ENCODE measurements around the gene PIK3C2B. TPM values are rescaled to one million over a fixed set of nuclear protein-coding genes. Genes with fewer than 3 reads are reported as not detected.

Gene PIK3C2B
- total RNA-seq, 1 experiment from 2014 or later, result 17.4 TPM

DNA sequence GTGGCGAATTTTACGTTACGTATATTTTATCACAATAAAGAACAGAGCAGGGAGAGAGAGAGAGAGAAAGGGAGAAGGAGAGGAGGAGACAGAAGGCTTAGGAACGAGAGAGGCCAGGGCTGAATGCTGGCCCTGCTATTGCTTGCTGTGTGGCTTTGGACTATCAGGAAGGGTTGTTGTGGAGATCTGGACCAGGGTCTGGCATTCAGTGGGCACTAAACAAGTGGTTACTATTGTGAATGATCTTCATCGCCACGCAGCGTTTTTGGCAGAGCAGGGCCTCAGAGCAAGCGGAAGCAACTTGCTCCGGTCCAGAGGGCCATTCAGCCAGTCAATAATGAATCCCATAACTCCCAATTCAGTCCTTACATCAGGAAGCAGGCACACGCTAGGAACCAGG is 26.4 kb downstream of the PIK3C2B start:
- H3K9ac ChIP-seq (ENCODE audit: low read length), result no peak overlapping the region
- no TSS peak for BruUV-seq (replicated peaks)
- H3K36me3 ChIP-seq (ENCODE audit: control insufficient read depth in 1 of 2, insufficient read depth in 2 of 2, low read length in 2 of 2), result 0 out of 4 replicates have a peak, but pooled peaks cover 0 to 2% of the 10 kb centered on the region in 2 experiments
- H2AFZ ChIP-seq (ENCODE audit: low read depth, low read length, poor library complexity, severe bottlenecking), result no peak overlapping the region
- H3K4me2 ChIP-seq (ENCODE audit: low read length), result no peak overlapping the region
- TF ChIP-seq YY1 (IDR thresholded peaks at IDR 0.05; ENCODE audit: extremely low read depth, insufficient replicate concordance, low read depth, low read length), result no peak
- TF ChIP-seq JUND (IDR thresholded peaks at IDR 0.05), result no peak
- TF ChIP-seq EZH2 (IDR thresholded peaks at IDR 0.05), result no peak
- no peak for TF ChIP-seq ZBTB33 (IDR thresholded peaks at IDR 0.05; ENCODE audit: extremely low read depth, insufficient replicate concordance, low read length)
- no peak for TF ChIP-seq ZNF274 (IDR thresholded peaks at IDR 0.05; ENCODE audit: low read depth, low read length)
- TF ChIP-seq, protein P1, sequence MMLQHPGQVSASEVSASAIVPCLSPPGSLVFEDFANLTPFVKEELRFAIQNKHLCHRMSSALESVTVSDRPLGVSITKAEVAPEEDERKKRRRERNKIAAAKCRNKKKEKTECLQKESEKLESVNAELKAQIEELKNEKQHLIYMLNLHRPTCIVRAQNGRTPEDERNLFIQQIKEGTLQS (IDR thresholded peaks at IDR 0.05), result no peak
- no peak for TF ChIP-seq POLR2A (IDR thresholded peaks at IDR 0.05; ENCODE audit: borderline replicate concordance, extremely low read depth, insufficient read depth, insufficient read length)
- TF ChIP-seq CBX3 (IDR thresholded peaks at IDR 0.05; ENCODE audit: low read depth), result no peak
- no peak for TF ChIP-seq SP1 (IDR thresholded peaks at IDR 0.05; ENCODE audit: low read depth)
- TF ChIP-seq EZH2phosphoT487 (IDR thresholded peaks at IDR 0.05; ENCODE audit: borderline replicate concordance), result no peak
- no peak for TF ChIP-seq EGR1 (IDR thresholded peaks at IDR 0.05; ENCODE audit: low read depth)
- TF ChIP-seq CEBPB (IDR thresholded peaks at IDR 0.05; ENCODE audit: low read depth), result no peak
- no peak for TF ChIP-seq CTCF (IDR thresholded peaks at IDR 0.05 in 2 of 3, conservative IDR thresholded peaks at IDR 0.05 in 1 of 3; ENCODE audit: borderline replicate concordance in 1 of 3, insufficient read depth in 1 of 3, low read depth in 2 of 3, low read length in 2 of 3)
- TF ChIP-seq ZFX (IDR thresholded peaks at IDR 0.05), result no peak
- no peak for TF ChIP-seq FOSL1 (IDR thresholded peaks at IDR 0.05; ENCODE audit: low read depth)
- no peak for TF ChIP-seq SIN3A (IDR thresholded peaks at IDR 0.05; ENCODE audit: low read depth)
- TF ChIP-seq, protein P2, sequence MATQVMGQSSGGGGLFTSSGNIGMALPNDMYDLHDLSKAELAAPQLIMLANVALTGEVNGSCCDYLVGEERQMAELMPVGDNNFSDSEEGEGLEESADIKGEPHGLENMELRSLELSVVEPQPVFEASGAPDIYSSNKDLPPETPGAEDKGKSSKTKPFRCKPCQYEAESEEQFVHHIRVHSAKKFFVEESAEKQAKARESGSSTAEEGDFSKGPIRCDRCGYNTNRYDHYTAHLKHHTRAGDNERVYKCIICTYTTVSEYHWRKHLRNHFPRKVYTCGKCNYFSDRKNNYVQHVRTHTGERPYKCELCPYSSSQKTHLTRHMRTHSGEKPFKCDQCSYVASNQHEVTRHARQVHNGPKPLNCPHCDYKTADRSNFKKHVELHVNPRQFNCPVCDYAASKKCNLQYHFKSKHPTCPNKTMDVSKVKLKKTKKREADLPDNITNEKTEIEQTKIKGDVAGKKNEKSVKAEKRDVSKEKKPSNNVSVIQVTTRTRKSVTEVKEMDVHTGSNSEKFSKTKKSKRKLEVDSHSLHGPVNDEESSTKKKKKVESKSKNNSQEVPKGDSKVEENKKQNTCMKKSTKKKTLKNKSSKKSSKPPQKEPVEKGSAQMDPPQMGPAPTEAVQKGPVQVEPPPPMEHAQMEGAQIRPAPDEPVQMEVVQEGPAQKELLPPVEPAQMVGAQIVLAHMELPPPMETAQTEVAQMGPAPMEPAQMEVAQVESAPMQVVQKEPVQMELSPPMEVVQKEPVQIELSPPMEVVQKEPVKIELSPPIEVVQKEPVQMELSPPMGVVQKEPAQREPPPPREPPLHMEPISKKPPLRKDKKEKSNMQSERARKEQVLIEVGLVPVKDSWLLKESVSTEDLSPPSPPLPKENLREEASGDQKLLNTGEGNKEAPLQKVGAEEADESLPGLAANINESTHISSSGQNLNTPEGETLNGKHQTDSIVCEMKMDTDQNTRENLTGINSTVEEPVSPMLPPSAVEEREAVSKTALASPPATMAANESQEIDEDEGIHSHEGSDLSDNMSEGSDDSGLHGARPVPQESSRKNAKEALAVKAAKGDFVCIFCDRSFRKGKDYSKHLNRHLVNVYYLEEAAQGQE (IDR thresholded peaks at IDR 0.05; ENCODE audit: low read depth), result no peak
- H3K9me2 ChIP-seq (ENCODE audit: insufficient read depth), result no peaks in the 10 kb centered on the region
- intact Hi-C loops (cut with micrococcal nuclease), result no loop called here
- H3K9me3 ChIP-seq (ENCODE audit: control insufficient read depth in 1 of 2, insufficient read depth in 1 of 2, low read depth in 1 of 2, low read length in 2 of 2), result no peaks in the 10 kb centered on the region
- no peak for ATAC-seq
- ChIA-PET CTCF (no interaction called here), POLR2A (interaction anchor here (0.8 kb wide), 1 partner anchor 26 kb away, joined by 5 read pairs; the partner anchor contains the start of gene PIK3C2B), RAD21 (ENCODE audit: low non-redundant PET in 1 of 2, low total read pairs in 2 of 2, uncharacterized antibody in 2 of 2, unreplicated experiment in 2 of 2) (no interaction called here)
- DNase-seq (ENCODE audit: low read depth, low spot score), result no peak
- no peaks in the 10 kb centered on the region for H3K79me2 ChIP-seq (ENCODE audit: insufficient read depth, low read length)
- no peaks in the 10 kb centered on the region for H3K27me3 ChIP-seq (ENCODE audit: insufficient read depth, low read length)
- H3K4me1 ChIP-seq (ENCODE audit: control insufficient read depth in 1 of 2, insufficient read depth in 2 of 2, low read length in 2 of 2), result no peaks in the 10 kb centered on the region
- no peaks in the 10 kb centered on the region for H4K20me1 ChIP-seq (ENCODE audit: insufficient read depth)
- H3K4me3 ChIP-seq (replicated peaks in 1 of 2; ENCODE audit: low read depth in 1 of 2, low read length in 2 of 2), result no peak overlapping the region
- no peak overlapping the region for H3K27ac ChIP-seq (ENCODE audit: low read depth, low read length)
